K562 (cell line): ENCODE measurements around the gene SDHC. TPM values are rescaled to one million over a fixed set of nuclear protein-coding genes. Genes with fewer than 3 reads are reported as not detected.

Experiments used
- ATF1 ChIP-seq, 2 experiments: fragments of 450-650 bp in 1 of 2; IDR thresholded peaks; 2 replicates each; pipeline ENCODE4 v1.6.1; 2016; ENCODE audit warnings: missing compliant biosample characterization in 1 of 2, missing genetic modification characterization in 1 of 2
- ATF6 ChIP-seq: sonication (generic); formaldehyde crosslinking; IDR thresholded peaks from 2 replicates; pipeline ENCODE4 v1.4.0; 2020; ENCODE audit warnings: mild to moderate bottlenecking, missing genetic modification reagents
- CBX5 ChIP-seq: IDR thresholded peaks from 2 replicates; pipeline ENCODE4 v1.6.1; 2014; ENCODE audit warnings: low read depth, borderline replicate concordance
- E2F5 ChIP-seq: sonication (generic); formaldehyde crosslinking; IDR thresholded peaks from 2 replicates; pipeline ENCODE4 v1.8.0; 2022; ENCODE audit warnings: mild to moderate bottlenecking, missing genetic modification reagents
- E4F1 ChIP-seq: fragments of 250-450 bp; sonication (Bioruptor Pico); IDR thresholded peaks from 2 replicates; pipeline ENCODE4 v1.5.0; 2021; ENCODE audit warnings: mild to moderate bottlenecking, borderline replicate concordance
- HNRNPUL1 ChIP-seq: fragments of 200-400 bp; formaldehyde crosslinking; IDR thresholded peaks from 2 replicates; pipeline ENCODE4 v1.6.1; 2017; ENCODE audit warnings: low read length
- LARP7 ChIP-seq: fragments of 450-650 bp; IDR thresholded peaks from 2 replicates; pipeline ENCODE4 v1.6.1; 2016
- MECOM ChIP-seq: fragments of 250-450 bp; sonication (Bioruptor Pico); IDR thresholded peaks from 2 replicates; pipeline ENCODE4 v1.8.0; 2022; ENCODE audit warnings: inconsistent platforms
- NFXL1 ChIP-seq: fragments of 450-650 bp; formaldehyde crosslinking; IDR thresholded peaks from 2 replicates; pipeline ENCODE4 v1.4.0; 2021; ENCODE audit warnings: mild to moderate bottlenecking
- PPARD ChIP-seq: fragments of 250-450 bp; sonication (Bioruptor Pico); IDR thresholded peaks from 2 replicates; pipeline ENCODE4 v1.8.0; 2022; ENCODE audit warnings: inconsistent platforms, mild to moderate bottlenecking, moderate library complexity
- PTBP1 ChIP-seq: fragments of 200-400 bp; formaldehyde crosslinking; IDR thresholded peaks from 2 replicates; pipeline ENCODE4 v1.6.1; 2017; ENCODE audit warnings: low read depth, low read length
- PTRF ChIP-seq: fragments of 450-650 bp; IDR thresholded peaks from 2 replicates; pipeline ENCODE4 v1.6.1; 2016; ENCODE audit warnings: mild to moderate bottlenecking, missing genetic modification characterization, missing compliant biosample characterization
- STAT6 ChIP-seq: sonication (generic); formaldehyde crosslinking; IDR thresholded peaks from 2 replicates; pipeline ENCODE4 v1.8.1; 2023; ENCODE audit warnings: mild to moderate bottlenecking, missing genetic modification reagents
- TCF15 ChIP-seq: fragments of 250-450 bp; sonication (Bioruptor Pico); IDR thresholded peaks from 2 replicates; pipeline ENCODE4 v1.8.0; 2022; ENCODE audit warnings: moderate library complexity, mild to moderate bottlenecking, inconsistent platforms
- TSC22D4 ChIP-seq: fragments of 450-650 bp; IDR thresholded peaks from 2 replicates; pipeline ENCODE4 v1.6.1; 2016; ENCODE audit warnings: missing genetic modification characterization, missing biosample characterization, control low read depth
- ZNF140 ChIP-seq: fragments of 250-450 bp; sonication (Bioruptor Pico); IDR thresholded peaks from 2 replicates; pipeline ENCODE4 v1.8.0; 2021; ENCODE audit warnings: moderate library complexity, mild to moderate bottlenecking, inconsistent platforms
- ZNF398 ChIP-seq: fragments of 250-450 bp; sonication (Bioruptor Pico); IDR thresholded peaks from 2 replicates; pipeline ENCODE4 v1.8.0; 2021; ENCODE audit warnings: moderate library complexity, mild to moderate bottlenecking, inconsistent platforms
- ZNF717 ChIP-seq: fragments of 250-450 bp; sonication (Bioruptor Pico); IDR thresholded peaks from 2 replicates; pipeline ENCODE4 v1.5.0; 2021
- polyA plus RNA-seq, 8 experiments: library from polyadenylated mRNA; depleted of rRNA in 4 of 8; stranded (reverse) in 5 of 8; unstranded in 3 of 8; fragments of >200 nt; fragmentation: Nextera tagmentation in 2 of 8; fragmentation: Illumina TruSeq in 1 of 8; extraction: Ambion mirVana in 2 of 8; extraction: Trizol in 1 of 8; gene quantifications; 2 replicates each; pipeline versions ENCODE4 v1.2.1 to v1.2.3, GENCODE V29; 2011 to 2014; ENCODE audit warnings: inconsistent platforms in 1 of 8, missing spikeins in 1 of 8
- total RNA-seq, 7 experiments: library from RNA; depleted of rRNA in 6 of 7; stranded (reverse); fragments of >200 nt in 6 of 7; fragmentation: Illumina TruSeq in 2 of 7; extraction: Trizol in 2 of 7; gene quantifications; 2 replicates each; pipeline versions ENCODE4 v1.2.1 to v1.2.3, GENCODE V29; 2011 to 2021; ENCODE audit warnings: low replicate concordance in 1 of 7

The SDHC gene
- total and polyA plus RNA-seq, 9 of the 15 experiments (the other 6 are each of a cell fraction or from before 2014, with no cell fraction given), result 7.7 to 309 (median 174) TPM

GRCh38 chr1:161399257-161399998, 85.2 kb downstream of the SDHC start (continued):
- TF ChIP-seq PTRF (tag) (no peak), E4F1 (CRISPR knock-in tag) (no peak), HNRNPUL1 (no peak), ZNF717 (CRISPR knock-in tag) (no peak), ZNF398 (CRISPR knock-in tag) (no peak), E2F5 (no peak), ATF1 (CRISPR knock-in tag; IDR thresholded peaks at IDR 0.05) (no peak), ATF1 (tag; IDR thresholded peaks at IDR 0.05) (peak; percentile 95), LARP7 (0 out of 2 replicates have a peak, but pooled peaks have one; percentile 43), PTBP1 (peak; percentile 75), ATF6 (CRISPR knock-in tag) (no peak; the same call in 1 of the 2 replicates), TSC22D4 (tag) (no peak), TCF15 (CRISPR knock-in tag) (no peak), MECOM (no peak), ZNF140 (CRISPR knock-in tag) (no peak), NFXL1 (CRISPR knock-in tag) (no peak), PPARD (no peak), STAT6 (CRISPR knock-in tag) (peak; percentile 33; the same call in 1 of the 2 replicates), CBX5 (no peak)
